Progenitor cell of endocrine pancreas (in vitro differentiated cells): Measurements from ENCODE around the gene CD300LB. TPM values are rescaled to one million over a fixed set of nuclear protein-coding genes. Genes with fewer than 3 reads are reported as not detected.

ENCODE experiments used
- DNase-seq: peaks from one replicate; pipeline ENCODE4 v3.0.0; 2021; ENCODE audit warnings: low spot score; ENCODE audit not compliant: unreplicated experiment
- H3K27ac Mint-ChIP-seq: 2 replicates; pipeline ENCODE4 v1.8.0; 2021; ENCODE audit warnings: mild to moderate bottlenecking, moderate library complexity, mixed read lengths
- H3K27me3 Mint-ChIP-seq: 2 replicates; pipeline ENCODE4 v1.8.0; 2021; ENCODE audit warnings: mixed read lengths
- H3K36me3 Mint-ChIP-seq: 2 replicates; pipeline ENCODE4 v1.8.0; 2022; ENCODE audit warnings: mixed read lengths; ENCODE audit not compliant: insufficient read depth
- H3K4me1 Mint-ChIP-seq: 2 replicates; pipeline ENCODE4 v1.8.0; 2021; ENCODE audit warnings: low read depth, mixed read lengths
- H3K4me3 Mint-ChIP-seq: 2 replicates; pipeline ENCODE4 v1.8.0; 2021; ENCODE audit warnings: low read depth, mild to moderate bottlenecking, moderate library complexity, mixed read lengths
- H3K9me3 Mint-ChIP-seq: 2 replicates; pipeline ENCODE4 v1.8.0; 2021; ENCODE audit warnings: low read depth, mixed read lengths
- total RNA-seq: library from RNA; stranded (reverse); gene quantifications from 2 replicates; pipeline ENCODE4 v1.2.1, GENCODE V29; 2021
- TF ChIP-seq, protein P1 (sequence below): fragments of 200-600 bp; sonication (generic); IDR thresholded peaks from one replicate; pipeline ENCODE4 v1.5.0; 2021; ENCODE audit warnings: antibody characterized with exemption, mild to moderate bottlenecking; ENCODE audit not compliant: unreplicated experiment

The CD300LB gene
- total RNA-seq, 1 donor from 2014 or later: not detected

DNA sequence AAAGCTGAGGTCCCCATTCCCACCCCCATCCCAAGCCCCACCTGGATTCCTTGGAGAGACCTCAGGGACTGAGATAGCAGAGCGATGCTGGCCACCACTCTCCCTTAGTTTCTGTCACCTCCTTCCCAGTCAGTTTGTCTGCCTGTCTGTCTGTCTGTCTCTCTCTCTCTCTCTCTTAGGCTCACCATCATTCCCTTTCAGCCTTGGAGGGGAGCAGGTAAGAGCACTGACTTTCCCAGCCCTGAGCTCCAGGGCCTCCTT is 5.9 kb downstream of the CD300LB start:
- Mint-ChIP-seq H3K4me3 (no peak overlapping the region), H3K36me3 (no peaks in the 10 kb centered on the region), H3K4me1 (no peaks in the 10 kb centered on the region), H3K9me3 (no peaks in the 10 kb centered on the region), H3K27me3 (peaks cover 40% of the 10 kb centered on the region), H3K27ac (no peak overlapping the region)
- no peak for DNase-seq
- TF ChIP-seq, protein P1, sequence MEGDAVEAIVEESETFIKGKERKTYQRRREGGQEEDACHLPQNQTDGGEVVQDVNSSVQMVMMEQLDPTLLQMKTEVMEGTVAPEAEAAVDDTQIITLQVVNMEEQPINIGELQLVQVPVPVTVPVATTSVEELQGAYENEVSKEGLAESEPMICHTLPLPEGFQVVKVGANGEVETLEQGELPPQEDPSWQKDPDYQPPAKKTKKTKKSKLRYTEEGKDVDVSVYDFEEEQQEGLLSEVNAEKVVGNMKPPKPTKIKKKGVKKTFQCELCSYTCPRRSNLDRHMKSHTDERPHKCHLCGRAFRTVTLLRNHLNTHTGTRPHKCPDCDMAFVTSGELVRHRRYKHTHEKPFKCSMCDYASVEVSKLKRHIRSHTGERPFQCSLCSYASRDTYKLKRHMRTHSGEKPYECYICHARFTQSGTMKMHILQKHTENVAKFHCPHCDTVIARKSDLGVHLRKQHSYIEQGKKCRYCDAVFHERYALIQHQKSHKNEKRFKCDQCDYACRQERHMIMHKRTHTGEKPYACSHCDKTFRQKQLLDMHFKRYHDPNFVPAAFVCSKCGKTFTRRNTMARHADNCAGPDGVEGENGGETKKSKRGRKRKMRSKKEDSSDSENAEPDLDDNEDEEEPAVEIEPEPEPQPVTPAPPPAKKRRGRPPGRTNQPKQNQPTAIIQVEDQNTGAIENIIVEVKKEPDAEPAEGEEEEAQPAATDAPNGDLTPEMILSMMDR: no peak

- no peak for DNase-seq
- Mint-ChIP-seq H3K4me1 (no peaks in the 10 kb centered on the region), H3K27me3 (peaks cover 37% of the 10 kb centered on the region), H3K27ac (no peak overlapping the region), H3K9me3 (no peaks in the 10 kb centered on the region), H3K36me3 (no peaks in the 10 kb centered on the region), H3K4me3 (no peak overlapping the region)
- TF ChIP-seq, protein P1: no peak
Measured at GRCh38 chr17:74524653-74525464, 6.4 kb downstream of the CD300LB start.

DNA sequence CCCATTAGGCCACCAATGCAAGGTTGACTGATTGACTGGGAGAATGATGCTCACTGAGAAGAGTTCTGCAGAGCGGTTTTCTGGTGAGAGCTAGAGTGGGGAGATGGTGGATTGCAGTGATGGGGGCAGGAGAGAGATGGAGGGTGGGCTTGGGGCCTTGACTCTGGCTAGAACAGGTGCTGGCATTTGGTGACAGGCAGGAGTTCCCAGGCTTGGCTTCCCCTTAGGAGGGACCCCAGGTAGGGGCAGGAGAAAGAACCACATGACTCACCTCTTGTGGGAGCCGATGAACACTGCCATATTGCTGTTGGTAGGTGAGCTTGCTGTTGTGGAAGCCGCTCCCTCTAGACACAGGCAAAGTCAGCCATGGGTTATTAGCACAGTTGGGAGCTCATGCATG is 8.0 kb downstream of the CD300LB start:
- Mint-ChIP-seq H3K27me3 (peaks cover 28% of the 10 kb centered on the region), H3K36me3 (peaks cover 2% of the 10 kb centered on the region), H3K4me3 (no peak overlapping the region), H3K27ac (no peak overlapping the region), H3K4me1 (no peaks in the 10 kb centered on the region), H3K9me3 (peaks cover 3% of the 10 kb centered on the region)
- no peak for DNase-seq
- TF ChIP-seq, protein P1: no peak

DNA sequence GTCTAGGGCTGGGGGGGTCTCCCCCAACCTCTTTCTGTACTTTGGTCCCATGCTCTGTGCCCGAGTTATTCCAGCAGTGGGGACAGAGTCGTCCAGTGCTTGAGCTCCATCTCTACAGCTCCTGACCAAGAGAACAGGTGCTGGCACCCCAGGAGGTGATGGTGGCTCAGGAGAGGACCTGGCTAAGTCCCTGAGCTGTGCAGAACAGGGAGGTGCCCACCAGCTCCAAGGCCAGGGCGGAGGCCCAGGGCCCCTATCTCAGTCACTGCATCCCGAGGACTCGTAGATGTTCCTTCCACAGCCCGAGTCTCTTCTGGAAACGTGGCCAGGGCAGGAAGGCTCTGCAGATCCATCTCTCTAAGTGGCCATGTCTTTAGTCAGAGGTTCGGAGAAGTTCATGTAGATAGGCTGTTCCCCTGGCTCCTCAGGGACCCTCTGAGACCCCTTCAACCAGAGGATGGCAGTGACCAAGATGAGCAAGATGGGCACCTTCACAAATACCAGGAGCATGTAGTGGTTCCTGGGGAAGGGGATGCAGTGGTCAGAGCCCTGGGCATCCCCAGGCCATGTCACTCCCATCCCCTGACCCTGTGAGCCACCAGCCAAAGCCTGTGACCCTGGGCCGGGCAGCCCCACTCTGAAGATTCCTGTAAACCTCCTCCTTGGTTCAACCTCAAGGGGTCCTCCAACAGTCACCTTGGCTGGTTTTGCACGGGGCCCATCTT is 8.7 kb downstream of the CD300LB start:
- Mint-ChIP-seq H3K4me1 (no peaks in the 10 kb centered on the region), H3K27me3 (peaks cover 26% of the 10 kb centered on the region), H3K27ac (no peak overlapping the region), H3K4me3 (no peak overlapping the region), H3K9me3 (peaks cover 3% of the 10 kb centered on the region), H3K36me3 (peaks cover 2% of the 10 kb centered on the region)
- no peak for DNase-seq
- TF ChIP-seq, protein P1: no peak

DNA sequence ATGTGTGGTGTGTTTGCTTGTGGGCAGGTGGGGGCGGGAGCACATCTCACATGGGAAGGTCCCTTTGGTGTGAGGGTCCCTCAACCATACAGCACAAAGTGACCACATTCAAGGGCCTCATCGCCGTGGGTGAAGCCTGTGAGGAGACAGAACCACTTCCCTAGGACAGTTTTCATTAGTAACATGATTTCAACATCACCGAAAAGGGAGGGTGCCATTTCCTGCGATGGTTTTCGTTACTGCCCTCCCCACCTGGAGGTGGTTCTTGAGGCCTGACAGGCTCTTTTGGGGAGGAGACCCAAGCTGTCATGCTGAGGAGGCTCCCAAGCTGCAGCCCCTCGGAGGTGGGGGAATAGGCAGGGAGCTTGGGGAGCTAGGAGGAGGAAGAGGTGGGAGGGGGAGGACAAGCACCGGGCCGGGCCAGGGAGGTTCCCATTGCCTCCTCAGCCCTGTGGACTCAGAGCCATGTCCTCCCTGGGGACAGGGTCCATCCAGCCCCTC is 9.5 kb downstream of the CD300LB start:
- Mint-ChIP-seq H3K27me3 (peaks cover 21% of the 10 kb centered on the region), H3K9me3 (peaks cover 3% of the 10 kb centered on the region), H3K4me1 (no peaks in the 10 kb centered on the region), H3K4me3 (no peak overlapping the region), H3K27ac (no peak overlapping the region), H3K36me3 (peaks cover 2% of the 10 kb centered on the region)
- no peak for DNase-seq
- TF ChIP-seq, protein P1: no peak
